Measurements from ENCODE around the gene ZNF511.

ZNF511 gene

DNA sequence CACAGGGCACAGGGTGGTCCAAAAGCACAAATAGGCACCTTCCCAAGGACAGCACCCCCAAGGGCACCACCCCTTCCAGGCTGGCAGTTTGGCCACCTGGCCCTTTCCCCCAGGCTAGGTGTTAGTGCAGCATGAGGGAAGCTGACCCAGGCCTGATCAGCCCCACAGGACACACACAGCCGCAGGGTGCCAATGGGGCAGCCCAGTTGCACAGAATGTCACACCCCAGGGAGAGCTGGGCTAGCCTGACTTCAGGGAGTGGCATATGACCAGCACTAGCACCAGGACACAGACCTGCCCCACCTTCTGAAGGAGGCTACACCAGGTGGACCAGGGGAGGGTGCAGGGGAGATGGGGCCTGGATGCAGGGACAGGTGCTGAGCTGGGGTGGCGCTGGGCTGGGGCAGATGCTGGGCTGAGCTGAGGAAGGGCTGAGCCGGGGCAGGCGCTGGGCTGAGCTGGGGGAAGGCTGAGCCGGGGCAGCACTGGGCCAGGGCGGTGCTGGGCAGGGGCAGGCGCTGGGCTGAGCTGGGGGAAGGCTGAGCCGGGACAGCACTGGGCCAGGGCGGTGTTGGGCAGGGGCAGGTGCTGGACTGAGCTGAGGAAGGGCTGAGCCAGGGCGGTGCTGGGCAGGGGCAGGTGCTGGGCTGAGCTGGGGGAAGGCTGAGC is 28.2 kb upstream of the ZNF511 start:
- no peak overlapping the region for H3K27ac ChIP-seq
- TF ChIP-seq, protein P1, sequence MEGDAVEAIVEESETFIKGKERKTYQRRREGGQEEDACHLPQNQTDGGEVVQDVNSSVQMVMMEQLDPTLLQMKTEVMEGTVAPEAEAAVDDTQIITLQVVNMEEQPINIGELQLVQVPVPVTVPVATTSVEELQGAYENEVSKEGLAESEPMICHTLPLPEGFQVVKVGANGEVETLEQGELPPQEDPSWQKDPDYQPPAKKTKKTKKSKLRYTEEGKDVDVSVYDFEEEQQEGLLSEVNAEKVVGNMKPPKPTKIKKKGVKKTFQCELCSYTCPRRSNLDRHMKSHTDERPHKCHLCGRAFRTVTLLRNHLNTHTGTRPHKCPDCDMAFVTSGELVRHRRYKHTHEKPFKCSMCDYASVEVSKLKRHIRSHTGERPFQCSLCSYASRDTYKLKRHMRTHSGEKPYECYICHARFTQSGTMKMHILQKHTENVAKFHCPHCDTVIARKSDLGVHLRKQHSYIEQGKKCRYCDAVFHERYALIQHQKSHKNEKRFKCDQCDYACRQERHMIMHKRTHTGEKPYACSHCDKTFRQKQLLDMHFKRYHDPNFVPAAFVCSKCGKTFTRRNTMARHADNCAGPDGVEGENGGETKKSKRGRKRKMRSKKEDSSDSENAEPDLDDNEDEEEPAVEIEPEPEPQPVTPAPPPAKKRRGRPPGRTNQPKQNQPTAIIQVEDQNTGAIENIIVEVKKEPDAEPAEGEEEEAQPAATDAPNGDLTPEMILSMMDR (conservative IDR thresholded peaks at IDR 0.05): no peak
- no peak for TF ChIP-seq ZFX (IDR thresholded peaks at IDR 0.05)

DNA sequence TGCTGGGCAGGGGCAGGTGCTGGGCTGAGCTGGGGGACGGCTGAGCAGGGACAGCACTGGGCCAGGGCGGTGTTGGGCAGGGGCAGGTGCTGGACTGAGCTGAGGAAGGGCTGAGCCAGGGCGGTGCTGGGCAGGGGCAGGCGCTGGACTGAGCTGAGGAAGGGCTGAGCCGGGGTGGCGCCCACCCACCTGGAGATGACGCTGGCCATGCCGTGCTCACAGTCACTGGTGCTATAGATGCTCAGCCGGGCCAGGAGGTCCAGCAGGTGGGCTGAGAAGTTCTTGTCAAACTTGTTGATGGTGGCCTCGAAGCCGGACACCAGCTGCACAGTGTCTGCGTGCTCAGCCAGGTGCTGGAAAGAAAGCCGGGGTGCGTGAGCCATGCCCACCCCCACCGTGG is 27.6 kb upstream of the ZNF511 start:
- TF ChIP-seq, protein P1 (conservative IDR thresholded peaks at IDR 0.05): no peak
- TF ChIP-seq ZFX (IDR thresholded peaks at IDR 0.05): no peak
- H3K27ac ChIP-seq: no peak overlapping the region

DNA sequence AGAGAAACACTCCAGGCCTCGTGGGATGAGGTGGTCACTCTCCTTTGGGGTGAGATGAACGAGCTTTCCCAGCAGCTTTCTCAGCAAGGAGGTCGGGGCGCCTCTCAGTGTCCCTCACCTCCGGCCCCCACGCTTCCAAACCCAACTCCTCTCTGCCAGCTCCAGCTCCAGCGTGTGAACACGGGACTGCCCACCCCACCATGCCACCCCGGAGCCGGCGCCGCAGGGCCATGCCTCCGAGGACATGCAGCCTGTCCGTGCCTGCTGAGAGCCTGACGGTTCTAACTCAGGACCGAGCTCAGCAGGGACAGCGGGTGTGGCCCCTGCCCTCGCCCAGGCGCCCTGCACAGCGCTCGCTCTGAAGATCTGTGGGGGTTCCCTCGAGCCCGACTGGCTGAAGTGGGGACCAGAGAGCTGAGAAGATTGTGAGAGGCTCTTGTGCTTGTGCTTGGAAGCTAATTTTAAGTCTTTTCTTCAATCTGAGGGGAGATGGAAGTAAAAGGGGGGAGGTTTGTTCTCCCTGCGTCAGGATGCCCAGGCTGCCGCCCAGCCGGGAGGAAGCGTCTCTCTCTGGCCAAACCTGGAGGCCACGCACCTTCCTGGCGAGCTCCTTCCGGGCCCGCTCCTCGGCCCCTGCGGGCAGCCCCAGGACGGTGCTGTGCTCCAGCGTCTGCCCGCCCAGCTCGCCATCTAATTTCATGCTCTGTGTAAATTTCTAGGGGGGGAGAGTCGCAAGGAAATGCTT is 26.9 kb upstream of the ZNF511 start:
- no peak overlapping the region for H3K27ac ChIP-seq
- TF ChIP-seq, protein P1 (conservative IDR thresholded peaks at IDR 0.05): no peak
- no peak for TF ChIP-seq ZFX (IDR thresholded peaks at IDR 0.05)

DNA sequence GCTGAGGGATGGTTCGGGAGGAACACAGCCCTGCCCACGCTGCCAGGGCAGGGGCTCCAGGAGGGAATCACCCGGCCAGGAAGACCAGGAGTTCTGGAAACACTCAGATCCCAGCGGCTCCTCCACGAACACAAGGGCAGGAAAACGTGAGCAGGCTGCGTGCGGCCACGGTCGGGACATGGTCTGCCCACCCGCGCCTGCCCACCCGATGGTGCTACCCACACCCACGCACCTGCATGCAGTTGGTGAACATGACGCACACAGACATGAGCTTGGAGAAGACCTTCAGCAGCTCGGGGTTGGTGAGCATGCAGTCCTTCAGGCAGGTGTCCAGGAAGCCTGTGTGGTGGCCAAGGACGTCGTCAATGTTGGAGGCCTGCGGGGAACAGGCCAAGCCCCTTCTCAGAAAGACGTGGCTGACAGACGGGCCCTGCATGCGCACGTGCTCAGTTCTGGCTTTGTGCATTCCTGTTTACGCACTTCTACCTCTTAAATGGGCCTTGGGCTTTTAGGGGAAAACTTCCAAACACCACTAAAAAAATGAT is 25.8 kb upstream of the ZNF511 start:
- TF ChIP-seq, protein P1 (conservative IDR thresholded peaks at IDR 0.05): no peak
- TF ChIP-seq ZFX (IDR thresholded peaks at IDR 0.05): no peak
- H3K27ac ChIP-seq: no peak overlapping the region

DNA sequence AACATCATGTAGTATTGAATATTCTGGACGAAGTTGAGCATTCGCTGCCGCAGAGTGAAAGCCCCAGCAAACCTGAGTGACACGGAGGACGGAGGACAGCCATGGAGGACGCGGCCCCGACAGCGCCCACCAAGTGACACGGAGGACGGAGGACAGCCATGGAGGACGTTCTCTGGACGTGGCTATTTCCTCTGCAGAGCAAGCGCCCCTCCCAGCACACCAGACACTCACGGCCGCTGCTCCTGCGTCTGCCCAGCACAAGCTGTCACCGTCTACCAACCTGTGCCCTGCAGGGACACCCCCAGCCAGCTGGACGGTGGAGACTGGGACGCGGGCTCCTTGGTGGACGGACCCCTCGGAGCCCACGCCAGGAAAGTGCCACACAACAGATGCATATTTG is 24.8 kb upstream of the ZNF511 start:
- no peak for TF ChIP-seq ZFX (IDR thresholded peaks at IDR 0.05)
- TF ChIP-seq, protein P1 (conservative IDR thresholded peaks at IDR 0.05): no peak
- H3K27ac ChIP-seq: no peak overlapping the region

DNA sequence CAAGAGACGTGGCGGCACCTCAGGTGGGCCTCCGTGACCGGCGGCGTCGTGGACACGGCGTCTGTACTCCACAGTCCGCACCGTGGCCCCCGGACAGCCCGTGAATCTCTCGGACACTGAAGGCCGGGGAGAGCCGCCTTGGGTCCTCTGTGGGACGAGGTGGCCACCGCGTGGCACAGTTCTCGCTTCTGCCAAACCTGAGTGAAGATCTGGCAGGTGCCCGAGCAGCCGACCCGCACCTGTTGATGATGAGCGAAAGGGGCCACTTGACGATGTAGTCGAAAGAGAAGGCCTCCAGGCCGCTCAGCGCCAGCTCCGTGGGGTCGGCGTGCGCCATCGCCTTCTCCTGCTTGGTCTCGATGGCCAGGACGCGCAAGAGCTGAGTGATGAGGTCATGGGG is 23.5 kb upstream of the ZNF511 start:
- H3K27ac ChIP-seq: no peak overlapping the region

More for the DNA sequence above, 23.5 kb upstream of the ZNF511 start:
- no peak for TF ChIP-seq ZFX (IDR thresholded peaks at IDR 0.05)
- TF ChIP-seq, protein P1 (conservative IDR thresholded peaks at IDR 0.05): no peak
